Osteoblast (primary cell): Measurements from ENCODE around the gene ANTKMT. TPM values are rescaled to one million over a fixed set of nuclear protein-coding genes. Genes with fewer than 3 reads are reported as not detected.
A peak's percentile ranks its signal among the peaks of the same experiment; 100 is the strongest.
"Not testable (repeated sequence)": the region's sequence is repeated elsewhere in the genome, so short reads cannot be mapped to it uniquely, and the experiment has no call there.

ENCODE experiments used
- DNase-seq: peaks from one replicate; pipeline ENCODE4 v3.0.0; 2011; ENCODE audit warnings: low spot score, mixed read lengths; ENCODE audit not compliant: insufficient read length; ENCODE audit errors: missing footprints
- H2AFZ ChIP-seq: 2 replicates; pipeline ENCODE4 v1.6.0; 2011; ENCODE audit warnings: mild to moderate bottlenecking, low read length
- H3K27ac ChIP-seq: 2 replicates; pipeline ENCODE4 v1.5.1; 2011; ENCODE audit warnings: mild to moderate bottlenecking, low read depth, low read length, moderate library complexity
- H3K27me3 ChIP-seq: 2 replicates; pipeline ENCODE4 v1.6.0; 2012; ENCODE audit warnings: mild to moderate bottlenecking, control low read depth, inconsistent platforms, low read length, moderate library complexity; ENCODE audit not compliant: insufficient read depth
- H3K36me3 ChIP-seq: 2 replicates; pipeline ENCODE4 v1.5.1; 2011; ENCODE audit warnings: mild to moderate bottlenecking, low read length, control low read depth, moderate library complexity; ENCODE audit not compliant: insufficient read depth
- H3K4me1 ChIP-seq: 2 replicates; pipeline ENCODE4 v1.5.1; 2011; ENCODE audit warnings: mild to moderate bottlenecking, low read length, control low read depth, moderate library complexity; ENCODE audit not compliant: insufficient read depth
- H3K4me2 ChIP-seq: 2 replicates; pipeline ENCODE4 v1.6.0; 2011; ENCODE audit warnings: mild to moderate bottlenecking, low read length; ENCODE audit not compliant: insufficient read depth
- H3K4me3 ChIP-seq: fragments of 200-600 bp; sonication (generic); 3 replicates; pipeline ENCODE4 v1.5.1; 2012; ENCODE audit warnings: mild to moderate bottlenecking, low read length, inconsistent platforms; ENCODE audit not compliant: insufficient read depth
- H3K79me2 ChIP-seq: 2 replicates; pipeline ENCODE4 v1.6.0; 2012; ENCODE audit warnings: mild to moderate bottlenecking, low read length, control low read depth, inconsistent platforms; ENCODE audit not compliant: insufficient read depth
- H3K9me3 ChIP-seq: 2 replicates; pipeline ENCODE4 v1.5.1; 2011; ENCODE audit warnings: low read depth, low read length, control low read depth
- H4K20me1 ChIP-seq: 2 replicates; pipeline ENCODE4 v1.6.0; 2012; ENCODE audit warnings: mild to moderate bottlenecking, low read length, control low read depth; ENCODE audit not compliant: insufficient read depth
- CTCF ChIP-seq: IDR thresholded peaks from 2 replicates; pipeline ENCODE4 v1.5.1; 2011; ENCODE audit warnings: mild to moderate bottlenecking, low read depth, low read length, moderate library complexity; ENCODE audit errors: extremely low read depth
- total RNA-seq: library from RNA; depleted of rRNA; stranded (reverse); fragments of >200 nt; gene quantifications from 2 replicates; pipeline ENCODE4 v1.2.3, GENCODE V29; 2012

ANTKMT gene
- total RNA-seq, 1 donor, result 21.7 TPM

GRCh38 chr16:711548-712320 lies 9.2 kb upstream of the ANTKMT start:
- Histone ChIP-seq H3K4me1 (peaks cover 18% of the 10 kb centered on the region), H3K4me2 (no peak overlapping the region), H3K9me3 (no peaks in the 10 kb centered on the region), H3K4me3 (no peak overlapping the region), H4K20me1 (peaks cover 9% of the 10 kb centered on the region), H2AFZ (no peak overlapping the region), H3K27ac (no peak overlapping the region), H3K36me3 (no peaks in the 10 kb centered on the region), H3K79me2 (peaks cover 6% of the 10 kb centered on the region), H3K27me3 (peaks cover 31% of the 10 kb centered on the region)
- TF ChIP-seq CTCF, result peak; percentile 82
- peak; percentile 100 for DNase-seq

GRCh38 chr16:712740-713250 lies 8.2 kb upstream of the ANTKMT start:
- Histone ChIP-seq H3K4me1 (peaks cover 18% of the 10 kb centered on the region), H3K4me2 (peak overlapping the region; percentile 3), H3K27me3 (peaks cover 24% of the 10 kb centered on the region)
- not testable (repeated sequence) for H3K4me3 ChIP-seq, H2AFZ ChIP-seq, H3K27ac ChIP-seq, H3K79me2 ChIP-seq, H3K36me3 ChIP-seq, H3K9me3 ChIP-seq, H4K20me1 ChIP-seq
- DNase-seq, result peak; percentile 98
- peak; percentile 56 for TF ChIP-seq CTCF

GRCh38 chr16:714079-714478 lies 6.9 kb upstream of the ANTKMT start:
- no peaks in the 10 kb centered on the region for H3K36me3 ChIP-seq
- DNase-seq, result no peak
- peaks cover 12% of the 10 kb centered on the region for H3K27me3 ChIP-seq
- H3K79me2 ChIP-seq, result peaks cover 6% of the 10 kb centered on the region
- H3K4me3 ChIP-seq, result no peak overlapping the region
- H3K9me3 ChIP-seq, result no peaks in the 10 kb centered on the region
- H3K27ac ChIP-seq, result no peak overlapping the region
- H3K4me2 ChIP-seq, result no peak overlapping the region
- no peak for TF ChIP-seq CTCF
- peaks cover 18% of the 10 kb centered on the region for H3K4me1 ChIP-seq
- H4K20me1 ChIP-seq, result peaks cover 7% of the 10 kb centered on the region
- H2AFZ ChIP-seq, result no peak overlapping the region
